ENCODE data around the gene ICAM3. TPM values are rescaled to one million over a fixed set of nuclear protein-coding genes. Genes with fewer than 3 reads are reported as not detected.
"Not testable (repeated sequence)": the region's sequence is repeated elsewhere in the genome, so short reads cannot be mapped to it uniquely, and the experiment has no call there.

The ICAM3 gene
- polyA plus RNA-seq: 10 to 100 TPM in 3 of 4 donors, 1 to 10 TPM in 1; 8.3 to 23.8 (median 16.0) TPM
- long read RNA-seq, donor 1: 0 reads
- long read RNA-seq, donor 2, partial matches to known transcripts: 0 of 1 reads
- long read RNA-seq, donor 2, other reads (novel, unspliced or antisense): 0 of 1 reads
- long read RNA-seq, donor 3: 0 reads
- long read RNA-seq, donor 4: 0 reads
- long read RNA-seq, donor 5: 0 reads
- long read RNA-seq, donor 6, partial matches to known transcripts: 0 of 1 reads
- long read RNA-seq, donor 6, other reads (novel, unspliced or antisense): 0 of 1 reads
- long read RNA-seq, donor 7: 0 reads
- long read RNA-seq, donor 8: 0 reads
- long read RNA-seq, donor 9, partial matches to known transcripts: 0 of 1 reads
- long read RNA-seq, donor 9, other reads (novel, unspliced or antisense): 0 of 1 reads
- long read RNA-seq, donor 10, partial matches to known transcripts: 0 of 1 reads
- long read RNA-seq, donor 10, other reads (novel, unspliced or antisense): 0 of 1 reads

- no peaks in the 10 kb centered on the region for H3K9me3 ChIP-seq (ENCODE audit: control insufficient read depth in 2 of 2, insufficient read depth in 1 of 2, low read depth in 1 of 2, low read length in 1 of 2)
- FAIRE-seq (no peak), DNase-seq (peak in 1 of 2 donors; percentile 32)
- no peaks in the 10 kb centered on the region for H3K27me3 ChIP-seq (ENCODE audit: control insufficient read depth in 3 of 3, insufficient read depth in 3 of 3, low read length in 3 of 3)
- peaks cover 0 to 4% (median 0%) of the 10 kb centered on the region in 3 donors for H3K4me1 ChIP-seq (ENCODE audit: control insufficient read depth in 3 of 3, insufficient read depth in 2 of 3, low read depth in 1 of 3, low read length in 2 of 3)
- peak within 1 kb of the TSS in 1 of 3 donors; percentile 39 for H3K27ac ChIP-seq (ENCODE audit: low read depth in 1 of 3, low read length in 2 of 3)
- no peaks in the 10 kb centered on the region for H3K36me3 ChIP-seq (ENCODE audit: control insufficient read depth in 3 of 3, insufficient read depth in 2 of 3, low read depth in 1 of 3, low read length in 3 of 3)
- WGBS, 3 donors: 50 to 58% (median 55%) methylated on average over 14 of the region's 14 CpGs
- peak within 1 kb of the TSS in 2 of 3 donors; percentile 12 to 37 for H3K4me3 ChIP-seq (ENCODE audit: low read depth in 1 of 3, low read length in 3 of 3)
Measured at GRCh38 chr19:10339380-10339960, at the start of gene ICAM3. Gene ICAM3, minus strand, starts transcription at chr19:10339624. Its CDS starts 10 bp downstream, at chr19:10339614.

GRCh38 chr19:10388957-10389356 lies 49.5 kb upstream of the ICAM3 start:
- WGBS, 3 donors: 0% methylated on average over 3 of the region's 3 CpGs
- no peak for FAIRE-seq

DNA sequence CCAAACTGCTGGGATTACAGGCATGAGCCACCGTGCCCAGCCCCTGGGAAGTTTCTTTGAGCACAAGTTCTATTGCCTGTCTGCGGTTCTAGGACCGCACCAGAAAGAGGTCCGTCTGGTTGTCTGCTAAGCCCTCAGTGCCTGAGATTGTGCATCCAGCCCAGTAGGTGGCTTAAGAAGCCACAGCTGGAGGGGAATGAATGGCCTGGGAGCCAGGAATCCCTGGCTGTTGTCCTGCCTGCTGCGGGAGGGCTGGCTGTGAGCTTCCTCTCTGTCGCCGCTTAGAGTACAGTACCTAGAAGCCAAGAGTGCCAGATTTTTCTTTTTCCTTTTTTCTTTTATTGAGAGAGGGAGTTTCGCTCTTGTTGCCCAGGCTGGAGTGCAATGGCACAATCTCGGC lies 45.2 kb upstream of the ICAM3 start:
- no peaks in the 10 kb centered on the region for H3K36me3 ChIP-seq (ENCODE audit: control insufficient read depth in 3 of 3, insufficient read depth in 2 of 3, low read depth in 1 of 3, low read length in 3 of 3)
- no peak overlapping the region for H3K27ac ChIP-seq (ENCODE audit: low read depth in 1 of 3, low read length in 2 of 3)
- H3K4me1 ChIP-seq (ENCODE audit: control insufficient read depth in 3 of 3, insufficient read depth in 2 of 3, low read depth in 1 of 3, low read length in 2 of 3): peaks cover 0 to 5% (median under 1%) of the 10 kb centered on the region in 3 donors
- no peaks in the 10 kb centered on the region for H3K9me3 ChIP-seq (ENCODE audit: control insufficient read depth in 2 of 2, insufficient read depth in 1 of 2, low read depth in 1 of 2, low read length in 1 of 2)
- DNase-seq (no peak), FAIRE-seq (no peak)
- 78 to 83% (median 83%) methylated on average over 9 of the region's 9 CpGs for WGBS, 3 donors
- no peak overlapping the region for H3K4me3 ChIP-seq (ENCODE audit: low read depth in 1 of 3, low read length in 3 of 3)
- no peaks in the 10 kb centered on the region for H3K27me3 ChIP-seq (ENCODE audit: control insufficient read depth in 3 of 3, insufficient read depth in 3 of 3, low read length in 3 of 3)

More at GRCh38 chr19:10388957-10389356, 49.5 kb upstream of the ICAM3 start:
- Histone ChIP-seq H3K36me3 (ENCODE audit: control insufficient read depth in 3 of 3, insufficient read depth in 2 of 3, low read depth in 1 of 3, low read length in 3 of 3) (peaks cover 15 to 40% (median 16%) of the 10 kb centered on the region in 3 donors), H3K9me3 (ENCODE audit: control insufficient read depth in 2 of 2, insufficient read depth in 1 of 2, low read depth in 1 of 2, low read length in 1 of 2) (no peaks in the 10 kb centered on the region), H3K27me3 (ENCODE audit: control insufficient read depth in 3 of 3, insufficient read depth in 3 of 3, low read length in 3 of 3) (no peaks in the 10 kb centered on the region), H3K4me3 (ENCODE audit: low read depth in 1 of 3, low read length in 3 of 3) (no peak overlapping the region), H3K4me1 (ENCODE audit: control insufficient read depth in 3 of 3, insufficient read depth in 2 of 3, low read depth in 1 of 3, low read length in 2 of 3) (no peaks in the 10 kb centered on the region), H3K27ac (ENCODE audit: low read depth in 1 of 3, low read length in 2 of 3) (no peak overlapping the region)
- DNase-seq: peak; percentile 86 to 91

DNA sequence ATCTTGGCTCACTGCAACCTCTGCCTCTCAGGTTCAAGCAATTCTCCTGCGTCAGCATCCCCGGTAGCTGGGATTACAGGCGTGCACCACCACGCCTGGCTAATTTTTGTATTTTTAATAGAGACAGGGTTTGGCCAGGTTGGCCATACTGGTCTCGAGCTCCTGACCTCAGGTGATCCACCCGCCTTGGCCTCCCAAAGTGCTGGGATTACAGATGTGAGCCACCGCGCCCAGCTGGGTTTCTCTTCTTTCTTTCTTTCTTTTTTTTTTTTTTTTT lies 43.7 kb upstream of the ICAM3 start:
- not testable (repeated sequence) for H3K4me1 ChIP-seq (ENCODE audit: control insufficient read depth in 3 of 3, insufficient read depth in 2 of 3, low read depth in 1 of 3, low read length in 2 of 3); H3K36me3 ChIP-seq (ENCODE audit: control insufficient read depth in 3 of 3, insufficient read depth in 2 of 3, low read depth in 1 of 3, low read length in 3 of 3); H3K27ac ChIP-seq (ENCODE audit: low read depth in 1 of 3, low read length in 2 of 3); FAIRE-seq; H3K27me3 ChIP-seq (ENCODE audit: control insufficient read depth in 3 of 3, insufficient read depth in 3 of 3, low read length in 3 of 3); DNase-seq; H3K9me3 ChIP-seq (ENCODE audit: control insufficient read depth in 2 of 2, insufficient read depth in 1 of 2, low read depth in 1 of 2, low read length in 1 of 2); H3K4me3 ChIP-seq (ENCODE audit: low read depth in 1 of 3, low read length in 3 of 3)
- 86 to 89% (median 87%) methylated on average over 8 of the region's 8 CpGs for WGBS, 3 donors

DNA sequence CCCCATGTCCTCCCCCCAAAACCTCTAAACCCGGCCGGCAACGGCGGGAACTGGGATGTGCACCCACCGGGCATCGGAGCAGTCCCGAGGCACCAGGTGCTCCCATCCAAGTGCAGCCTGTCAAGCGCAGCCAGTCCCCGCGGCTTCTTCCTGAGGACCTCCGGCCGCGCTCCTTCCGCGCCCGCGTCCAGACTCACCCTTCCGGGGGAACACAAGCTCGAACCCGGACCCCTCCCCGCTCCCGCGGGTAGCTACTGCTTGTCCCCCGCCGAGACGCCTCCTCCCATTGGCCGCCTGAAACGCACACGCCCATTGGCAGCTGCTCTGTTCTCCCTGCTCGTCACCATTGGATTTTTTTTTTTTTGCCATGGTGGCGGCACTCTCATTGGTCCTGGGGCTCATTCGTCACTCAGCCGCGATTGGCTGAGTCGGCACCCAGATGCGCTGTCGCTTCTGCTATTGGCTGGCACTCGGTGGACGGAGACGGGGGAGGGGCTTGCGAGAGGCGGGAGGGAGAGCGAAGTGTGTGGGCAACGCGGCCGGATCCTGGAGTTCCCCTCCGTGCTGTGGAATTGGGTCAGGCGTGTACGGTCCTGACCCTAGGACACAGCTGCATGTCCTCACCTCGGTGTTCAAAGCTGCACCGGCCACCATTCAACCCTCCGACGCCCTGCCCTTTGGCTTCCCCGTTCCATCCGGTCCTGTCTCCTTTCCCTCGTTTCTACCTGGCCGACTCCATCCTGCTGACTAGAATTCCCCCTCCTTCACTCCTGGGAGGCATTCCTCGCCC lies 41.1 kb upstream of the ICAM3 start, which contains the start of gene TYK2:
TSS of gene TYK2 (minus strand) at position 260 of the 790 bp plus-strand sequence. CDS start 2,166 bp downstream, outside the sequence.
- Histone ChIP-seq H3K4me1 (ENCODE audit: control insufficient read depth in 3 of 3, insufficient read depth in 2 of 3, low read depth in 1 of 3, low read length in 2 of 3) (peaks cover 0 to 5% (median 4%) of the 10 kb centered on the region in 3 donors), H3K4me3 (ENCODE audit: low read depth in 1 of 3, low read length in 3 of 3) (peak within 1 kb of the TSS; percentile 55 to 99 (median 89)), H3K9me3 (ENCODE audit: control insufficient read depth in 2 of 2, insufficient read depth in 1 of 2, low read depth in 1 of 2, low read length in 1 of 2) (no peaks in the 10 kb centered on the region), H3K27me3 (ENCODE audit: control insufficient read depth in 3 of 3, insufficient read depth in 3 of 3, low read length in 3 of 3) (no peaks in the 10 kb centered on the region), H3K27ac (ENCODE audit: low read depth in 1 of 3, low read length in 2 of 3) (peak within 1 kb of the TSS; percentile 61 to 81 (median 70)), H3K36me3 (ENCODE audit: control insufficient read depth in 3 of 3, insufficient read depth in 2 of 3, low read depth in 1 of 3, low read length in 3 of 3) (peaks cover 0 to 19% (median 0%) of the 10 kb centered on the region in 3 donors)
- WGBS, 3 donors: 0 to 1% (median 0%) methylated on average over 51 to 58 of the region's 58 CpGs
- no peak for FAIRE-seq
- peak; percentile 99 for DNase-seq

DNA sequence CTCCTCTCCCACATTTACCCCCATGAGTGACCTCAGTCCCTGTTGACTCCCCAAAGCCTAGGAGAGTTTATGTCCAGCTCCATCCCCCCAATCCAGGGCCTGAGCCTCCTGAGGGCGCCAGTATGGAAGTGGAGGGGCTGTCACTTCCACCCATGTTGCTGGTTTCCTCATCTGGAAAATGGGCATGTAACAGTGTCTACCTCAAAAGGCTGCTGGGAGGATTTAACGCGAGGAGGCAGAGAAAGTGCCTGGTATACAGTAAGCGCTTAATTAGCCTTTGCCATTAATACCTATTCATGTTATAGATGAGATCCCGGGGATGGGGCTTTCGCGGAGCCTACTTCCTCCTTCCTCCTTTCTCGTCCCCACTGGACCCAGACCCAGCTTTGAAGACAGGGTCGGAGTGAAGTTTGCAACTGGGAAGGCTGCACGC lies 40.5 kb upstream of the ICAM3 start:
- peak overlapping the region; percentile 61 to 76 (median 70) for H3K27ac ChIP-seq (ENCODE audit: low read depth in 1 of 3, low read length in 2 of 3)
- DNase-seq: peak in 1 of 2 donors; percentile 18

DNA sequence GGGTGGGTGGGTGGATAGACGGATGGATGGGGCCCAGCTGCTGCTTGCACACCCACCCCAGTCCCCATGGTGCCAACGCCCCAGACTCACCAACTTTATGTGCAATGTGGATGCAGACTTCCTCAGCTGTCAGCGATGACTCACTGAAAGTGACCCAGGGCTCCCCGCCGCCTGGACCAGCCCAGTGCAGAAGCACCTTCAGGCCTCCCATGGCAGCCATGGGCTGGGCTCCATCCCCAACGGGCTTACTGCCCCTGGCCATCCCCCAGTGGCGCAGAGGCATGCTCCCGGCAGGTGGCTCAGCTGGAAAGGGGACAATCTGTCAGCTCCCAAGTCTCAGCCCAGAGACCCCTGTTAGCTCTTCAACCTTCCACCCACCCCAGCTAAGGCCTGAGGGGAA lies 38.7 kb upstream of the ICAM3 start:
- Histone ChIP-seq H3K4me3 (ENCODE audit: low read depth in 1 of 3, low read length in 3 of 3) (no peak overlapping the region), H3K4me1 (ENCODE audit: control insufficient read depth in 3 of 3, insufficient read depth in 2 of 3, low read depth in 1 of 3, low read length in 2 of 3) (peaks cover 0 to 5% (median 4%) of the 10 kb centered on the region in 3 donors), H3K9me3 (ENCODE audit: control insufficient read depth in 2 of 2, insufficient read depth in 1 of 2, low read depth in 1 of 2, low read length in 1 of 2) (no peaks in the 10 kb centered on the region), H3K27me3 (ENCODE audit: control insufficient read depth in 3 of 3, insufficient read depth in 3 of 3, low read length in 3 of 3) (no peaks in the 10 kb centered on the region), H3K36me3 (ENCODE audit: control insufficient read depth in 3 of 3, insufficient read depth in 2 of 3, low read depth in 1 of 3, low read length in 3 of 3) (peaks cover 0 to 34% (median 0%) of the 10 kb centered on the region in 3 donors), H3K27ac (ENCODE audit: low read depth in 1 of 3, low read length in 2 of 3) (no peak overlapping the region)
- no peak for FAIRE-seq
- WGBS, 3 donors: 95 to 99% (median 99%) methylated on average over 8 of the region's 8 CpGs
- no peak for DNase-seq

More for the DNA sequence above, 40.5 kb upstream of the ICAM3 start:
- peaks cover 0 to 5% (median 4%) of the 10 kb centered on the region in 3 donors for H3K4me1 ChIP-seq (ENCODE audit: control insufficient read depth in 3 of 3, insufficient read depth in 2 of 3, low read depth in 1 of 3, low read length in 2 of 3)
- H3K4me3 ChIP-seq (ENCODE audit: low read depth in 1 of 3, low read length in 3 of 3): peak overlapping the region; percentile 55 to 99 (median 89)
- WGBS, 3 donors: 1% methylated on average over 10 of the region's 10 CpGs
- H3K36me3 ChIP-seq (ENCODE audit: control insufficient read depth in 3 of 3, insufficient read depth in 2 of 3, low read depth in 1 of 3, low read length in 3 of 3): peaks cover 0 to 25% (median 0%) of the 10 kb centered on the region in 3 donors
- no peaks in the 10 kb centered on the region for H3K9me3 ChIP-seq (ENCODE audit: control insufficient read depth in 2 of 2, insufficient read depth in 1 of 2, low read depth in 1 of 2, low read length in 1 of 2)
- no peak for FAIRE-seq
- no peaks in the 10 kb centered on the region for H3K27me3 ChIP-seq (ENCODE audit: control insufficient read depth in 3 of 3, insufficient read depth in 3 of 3, low read length in 3 of 3)

DNA sequence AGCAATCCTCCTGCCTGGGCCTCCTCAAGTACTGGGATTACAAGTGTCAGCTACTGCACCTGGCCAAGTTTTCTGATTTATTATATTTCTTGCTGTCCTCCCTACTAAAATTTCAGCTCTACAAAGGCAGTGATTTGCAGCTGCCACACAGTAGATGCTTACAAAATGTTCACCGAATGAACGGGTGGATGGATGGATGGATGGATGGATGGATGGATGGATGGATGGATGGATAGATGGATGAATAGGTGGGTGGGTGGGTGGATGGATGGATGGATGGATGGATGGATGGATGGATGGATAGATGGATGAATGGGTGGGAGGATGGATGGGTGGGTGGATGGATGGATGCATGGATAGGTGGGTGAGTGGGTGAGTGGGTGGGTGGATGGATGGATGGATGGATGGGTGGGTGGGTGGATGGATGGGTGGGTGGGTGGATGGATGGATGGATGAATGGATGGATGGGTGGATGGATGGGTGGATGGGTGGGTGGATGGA lies 37.8 kb upstream of the ICAM3 start:
- not testable (repeated sequence) for DNase-seq; FAIRE-seq; H3K27me3 ChIP-seq (ENCODE audit: control insufficient read depth in 3 of 3, insufficient read depth in 3 of 3, low read length in 3 of 3); H3K4me1 ChIP-seq (ENCODE audit: control insufficient read depth in 3 of 3, insufficient read depth in 2 of 3, low read depth in 1 of 3, low read length in 2 of 3); H3K4me3 ChIP-seq (ENCODE audit: low read depth in 1 of 3, low read length in 3 of 3); H3K9me3 ChIP-seq (ENCODE audit: control insufficient read depth in 2 of 2, insufficient read depth in 1 of 2, low read depth in 1 of 2, low read length in 1 of 2); H3K27ac ChIP-seq (ENCODE audit: low read depth in 1 of 3, low read length in 2 of 3)
- peaks cover 0 to 39% (median 2%) of the 10 kb centered on the region in 3 donors for H3K36me3 ChIP-seq (ENCODE audit: control insufficient read depth in 3 of 3, insufficient read depth in 2 of 3, low read depth in 1 of 3, low read length in 3 of 3)
- 93 to 100% (median 97%) methylated on average over 2 of the region's 2 CpGs for WGBS, 3 donors
